ENCODE results near the gene CYP26A1.
A peak's percentile ranks its signal among the peaks of the same experiment; 100 is the strongest.

Gene CYP26A1

GRCh38 chr10:93126483-93127052 is 52.9 kb downstream of the CYP26A1 start:
- no peaks in the 10 kb centered on the region for H4K20me1 ChIP-seq (ENCODE audit: insufficient read depth, low read length)
- H3K4me3 ChIP-seq (ENCODE audit: low read length) = no peak overlapping the region
- peaks cover 3% of the 10 kb centered on the region for H3K36me3 ChIP-seq (replicated peaks; ENCODE audit: low read depth, low read length)
- TF ChIP-seq EZH2phosphoT487 (IDR thresholded peaks at IDR 0.05; ENCODE audit: low read depth) = no peak
- TF ChIP-seq, protein P1, sequence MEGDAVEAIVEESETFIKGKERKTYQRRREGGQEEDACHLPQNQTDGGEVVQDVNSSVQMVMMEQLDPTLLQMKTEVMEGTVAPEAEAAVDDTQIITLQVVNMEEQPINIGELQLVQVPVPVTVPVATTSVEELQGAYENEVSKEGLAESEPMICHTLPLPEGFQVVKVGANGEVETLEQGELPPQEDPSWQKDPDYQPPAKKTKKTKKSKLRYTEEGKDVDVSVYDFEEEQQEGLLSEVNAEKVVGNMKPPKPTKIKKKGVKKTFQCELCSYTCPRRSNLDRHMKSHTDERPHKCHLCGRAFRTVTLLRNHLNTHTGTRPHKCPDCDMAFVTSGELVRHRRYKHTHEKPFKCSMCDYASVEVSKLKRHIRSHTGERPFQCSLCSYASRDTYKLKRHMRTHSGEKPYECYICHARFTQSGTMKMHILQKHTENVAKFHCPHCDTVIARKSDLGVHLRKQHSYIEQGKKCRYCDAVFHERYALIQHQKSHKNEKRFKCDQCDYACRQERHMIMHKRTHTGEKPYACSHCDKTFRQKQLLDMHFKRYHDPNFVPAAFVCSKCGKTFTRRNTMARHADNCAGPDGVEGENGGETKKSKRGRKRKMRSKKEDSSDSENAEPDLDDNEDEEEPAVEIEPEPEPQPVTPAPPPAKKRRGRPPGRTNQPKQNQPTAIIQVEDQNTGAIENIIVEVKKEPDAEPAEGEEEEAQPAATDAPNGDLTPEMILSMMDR (IDR thresholded peaks at IDR 0.05; ENCODE audit: low read depth, low read length) = peak; percentile 37
- no peak overlapping the region for H2AFZ ChIP-seq (ENCODE audit: low read depth, low read length)
- H3K4me1 ChIP-seq (ENCODE audit: low read length) = peaks cover 13% of the 10 kb centered on the region
- no peaks in the 10 kb centered on the region for H3K27me3 ChIP-seq (ENCODE audit: low read depth, low read length)
- H3K79me2 ChIP-seq (ENCODE audit: low read length) = no peaks in the 10 kb centered on the region
- no peak overlapping the region for H3K27ac ChIP-seq (ENCODE audit: low read length)
- H3K9ac ChIP-seq (ENCODE audit: low read length) = no peak overlapping the region
- H3K4me2 ChIP-seq (ENCODE audit: low read length) = no peak overlapping the region
- 0 out of 2 replicates have a peak, but pooled peaks cover 9% of the 10 kb centered on the region for H3K9me3 ChIP-seq (ENCODE audit: insufficient read depth, low read length)
